ENCODE results near the gene IGF2BP2.

GRCh38 chr3:185720326-185720725, 104.5 kb downstream of the IGF2BP2 start:
- no peak for TF ChIP-seq SIN3A (IDR thresholded peaks at IDR 0.05; ENCODE audit: low read depth)
- TF ChIP-seq ZFX (IDR thresholded peaks at IDR 0.05): no peak
- no peak for TF ChIP-seq ATF3 (IDR thresholded peaks at IDR 0.05)
- TF ChIP-seq YY1 (IDR thresholded peaks at IDR 0.05; ENCODE audit: extremely low read depth, insufficient replicate concordance, low read depth, low read length): no peak
- no peak for TF ChIP-seq CTCF (IDR thresholded peaks at IDR 0.05 in 2 of 3, conservative IDR thresholded peaks at IDR 0.05 in 1 of 3; ENCODE audit: borderline replicate concordance in 1 of 3, insufficient read depth in 1 of 3, low read depth in 2 of 3, low read length in 2 of 3)
- no peak for TF ChIP-seq POLR2A (IDR thresholded peaks at IDR 0.05; ENCODE audit: borderline replicate concordance, extremely low read depth, insufficient read depth, insufficient read length)
- TF ChIP-seq REST (IDR thresholded peaks at IDR 0.05; ENCODE audit: low read depth): no peak

All from HCT116 (cell line).